DND-41 (cell line): ENCODE data around the gene GSN.
A peak's percentile ranks its signal among the peaks of the same experiment; 100 is the strongest.

Source experiments
- ATAC-seq: fragments of 200-7000 bp; cut with Tn5 transposase; 3 replicates; pipeline ENCODE4 v1.9.1; 2021; ENCODE audit warnings: low read depth; ENCODE audit not compliant: insufficient read depth
- DNase-seq: peaks from one replicate; pipeline ENCODE4 v3.0.0-alpha.2; 2020
- H2AFZ ChIP-seq: 2 replicates; pipeline ENCODE4 v1.6.0; 2012; ENCODE audit warnings: low read depth, low read length
- H3K27ac ChIP-seq: 2 replicates; pipeline ENCODE4 v1.5.1; 2012; ENCODE audit warnings: low read length, inconsistent platforms
- H3K27me3 ChIP-seq: fragments of 200-600 bp; sonication (generic); 2 replicates; pipeline ENCODE4 v1.6.0; 2012; ENCODE audit warnings: low read length, mild to moderate bottlenecking, inconsistent platforms; ENCODE audit not compliant: insufficient read depth, poor library complexity
- H3K36me3 ChIP-seq: 2 replicates; pipeline ENCODE4 v1.5.1; 2012; ENCODE audit warnings: low read length, inconsistent platforms; ENCODE audit not compliant: insufficient read depth
- H3K4me1 ChIP-seq: 2 replicates; pipeline ENCODE4 v1.5.1; 2012; ENCODE audit warnings: mild to moderate bottlenecking, low read length; ENCODE audit not compliant: insufficient read depth
- H3K4me2 ChIP-seq: 2 replicates; pipeline ENCODE4 v1.6.0; 2012; ENCODE audit warnings: mild to moderate bottlenecking, moderate library complexity, low read length, inconsistent platforms; ENCODE audit not compliant: insufficient read depth
- H3K4me3 ChIP-seq, 2 experiments: fragments of 200-600 bp in 1 of 2; shearing (Covaris generic) in 1 of 2; 2 replicates each; pipeline ENCODE4 v1.5.1; 2012 to 2016; ENCODE audit warnings: inconsistent platforms in 2 of 2, low read length in 2 of 2, mild to moderate bottlenecking in 2 of 2, low read depth in 1 of 2, moderate library complexity in 1 of 2
- H3K79me2 ChIP-seq: 2 replicates; pipeline ENCODE4 v1.6.0; 2012; ENCODE audit warnings: low read length, inconsistent platforms; ENCODE audit not compliant: insufficient read depth
- H3K9ac ChIP-seq: 2 replicates; pipeline ENCODE4 v1.6.0; 2012; ENCODE audit warnings: low read depth, mild to moderate bottlenecking, inconsistent platforms, low read length, moderate library complexity
- H3K9me3 ChIP-seq: 2 replicates; pipeline ENCODE4 v1.5.1; 2012; ENCODE audit warnings: low read length, moderate library complexity, mild to moderate bottlenecking, inconsistent platforms; ENCODE audit not compliant: insufficient read depth, severe bottlenecking
- H4K20me1 ChIP-seq: 2 replicates; pipeline ENCODE4 v1.6.0; 2012; ENCODE audit warnings: low read length; ENCODE audit not compliant: insufficient read depth
- CTCF ChIP-seq: IDR thresholded peaks from 2 replicates; pipeline ENCODE4 v1.5.1; 2012; ENCODE audit warnings: borderline replicate concordance, low read length, moderate library complexity, mild to moderate bottlenecking; ENCODE audit not compliant: poor library complexity, severe bottlenecking; ENCODE audit errors: extremely low read depth
- EZH2 ChIP-seq: IDR thresholded peaks from 3 replicates; pipeline ENCODE4 v1.6.1; 2012; ENCODE audit warnings: borderline replicate concordance, low read depth, mild to moderate bottlenecking, moderate library complexity, low read length, inconsistent platforms; ENCODE audit not compliant: severe bottlenecking

Gene GSN

GRCh38 chr9:121318631-121319382 is 50.8 kb downstream of the GSN start:
- peaks cover 3% of the 10 kb centered on the region; the same call in 1 of the 2 replicates for H3K4me1 ChIP-seq
- no peaks in the 10 kb centered on the region for H3K79me2 ChIP-seq
- H2AFZ ChIP-seq, result no peak overlapping the region
- H3K27ac ChIP-seq, result no peak overlapping the region
- no peaks in the 10 kb centered on the region for H4K20me1 ChIP-seq
- DNase-seq, result no peak
- H3K27me3 ChIP-seq, result no peaks in the 10 kb centered on the region
- no peaks in the 10 kb centered on the region for H3K36me3 ChIP-seq
- no peak overlapping the region for H3K9ac ChIP-seq
- no peak for ATAC-seq
- H3K9me3 ChIP-seq, result no peaks in the 10 kb centered on the region
- TF ChIP-seq EZH2, result no peak
- TF ChIP-seq CTCF, result no peak
- H3K4me2 ChIP-seq, result no peak overlapping the region
- H3K4me3 ChIP-seq, result no peak overlapping the region

DNA sequence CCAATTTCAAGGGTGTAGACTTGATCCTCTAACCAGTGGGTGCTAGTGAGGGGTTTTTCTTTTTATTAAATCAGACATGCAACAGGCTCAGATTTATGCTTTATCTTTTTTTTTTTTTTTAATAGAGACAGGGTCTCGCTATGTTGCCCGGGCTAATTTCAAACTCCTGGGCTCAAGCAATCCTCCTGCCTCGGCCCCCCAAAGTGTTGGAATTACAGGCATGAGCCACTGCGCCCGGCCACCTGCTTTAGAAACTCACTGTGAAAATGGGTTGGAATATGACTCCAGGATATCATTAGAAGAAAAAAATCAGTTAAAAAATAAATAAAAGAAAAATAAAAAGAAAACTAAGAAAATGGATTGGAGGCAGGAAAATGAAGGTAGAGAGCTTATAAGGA is 51.4 kb downstream of the GSN start:
- Histone ChIP-seq H3K36me3 (no peaks in the 10 kb centered on the region), H3K9ac (no peak overlapping the region), H3K4me1 (peaks cover 3% of the 10 kb centered on the region; the same call in 1 of the 2 replicates), H3K79me2 (no peaks in the 10 kb centered on the region), H3K9me3 (no peaks in the 10 kb centered on the region), H3K4me2 (no peak overlapping the region), H2AFZ (no peak overlapping the region), H3K27ac (no peak overlapping the region), H3K4me3 (no peak overlapping the region), H4K20me1 (no peaks in the 10 kb centered on the region), H3K27me3 (no peaks in the 10 kb centered on the region)
- DNase-seq (no peak), ATAC-seq (no peak)
- TF ChIP-seq CTCF (no peak), EZH2 (no peak)

- Histone ChIP-seq H3K4me2 (no peak overlapping the region), H3K4me1 (peaks cover 3% of the 10 kb centered on the region; the same call in 1 of the 2 replicates), H3K27me3 (no peaks in the 10 kb centered on the region), H4K20me1 (no peaks in the 10 kb centered on the region), H3K27ac (no peak overlapping the region), H2AFZ (no peak overlapping the region), H3K79me2 (no peaks in the 10 kb centered on the region), H3K36me3 (no peaks in the 10 kb centered on the region), H3K9ac (no peak overlapping the region), H3K9me3 (no peaks in the 10 kb centered on the region), H3K4me3 (no peak overlapping the region)
- DNase-seq, result peak; percentile 23
- ATAC-seq, result peak; percentile 47; the same call in 2 of the 3 replicates
- TF ChIP-seq CTCF (no peak), EZH2 (no peak)
Measured at GRCh38 chr9:121321016-121321503, 53.1 kb downstream of the GSN start.
